GM21723 (cell line): ENCODE results near the gene LRRC3C.
"Not testable (repeated sequence)": the region's sequence is repeated elsewhere in the genome, so short reads cannot be mapped to it uniquely, and the experiment has no call there.

Source experiments
- ATAC-seq: cut with Tn5 transposase; IDR thresholded peaks from one replicate; pipeline ENCODE4 v1.9.1; 2021; ENCODE audit warnings: mild to moderate bottlenecking, moderate library complexity; ENCODE audit not compliant: unreplicated experiment

The LRRC3C gene

GRCh38 chr17:39946551-39947330 is 19.2 kb downstream of the LRRC3C start:
- ATAC-seq = no peak

- ATAC-seq = not testable (repeated sequence)
Measured at GRCh38 chr17:39948489-39948828, 20.9 kb downstream of the LRRC3C start.

- ATAC-seq = no peak
Measured at GRCh38 chr17:39949028-39949427, 21.5 kb downstream of the LRRC3C start.

GRCh38 chr17:39950871-39951348 is 23.4 kb downstream of the LRRC3C start:
- ATAC-seq = no peak

- no peak for ATAC-seq
Measured at GRCh38 chr17:39951924-39952679, 24.6 kb downstream of the LRRC3C start.

GRCh38 chr17:39952680-39953470 is 25.3 kb downstream of the LRRC3C start:
- peak; percentile 79 for ATAC-seq

- ATAC-seq = no peak
Measured at GRCh38 chr17:39953471-39953888, 25.9 kb downstream of the LRRC3C start.

- no peak for ATAC-seq
Measured at GRCh38 chr17:39954876-39955275, 27.3 kb downstream of the LRRC3C start.

GRCh38 chr17:39955726-39956225 is 28.2 kb downstream of the LRRC3C start:
- no peak for ATAC-seq

GRCh38 chr17:39960524-39961041 is 33.1 kb downstream of the LRRC3C start:
- ATAC-seq = no peak

GRCh38 chr17:39962642-39963220 is 35.2 kb downstream of the LRRC3C start, which contains the start of gene GSDMA:
TSS of gene GSDMA (plus strand) at chr17:39963004. CDS start at chr17:39965688, 2,684 bp downstream.
- ATAC-seq = no peak

- no peak for ATAC-seq
Measured at GRCh38 chr17:39963829-39964228, 36.3 kb downstream of the LRRC3C start.

- no peak for ATAC-seq
Measured at GRCh38 chr17:39965017-39965699, 37.6 kb downstream of the LRRC3C start.

GRCh38 chr17:39966771-39967170 is 39.2 kb downstream of the LRRC3C start:
- no peak for ATAC-seq

- no peak for ATAC-seq
Measured at GRCh38 chr17:39968761-39969160, 41.2 kb downstream of the LRRC3C start.

GRCh38 chr17:39969375-39969774 is 41.8 kb downstream of the LRRC3C start:
- no peak for ATAC-seq

- no peak for ATAC-seq
Measured at GRCh38 chr17:39970157-39970692, 42.7 kb downstream of the LRRC3C start.

GRCh38 chr17:39971076-39971603 is 43.6 kb downstream of the LRRC3C start:
- no peak for ATAC-seq

- ATAC-seq = no peak
Measured at GRCh38 chr17:39972271-39972670, 44.7 kb downstream of the LRRC3C start.
